Measurements from ENCODE around the gene NRK. TPM values are rescaled to one million over a fixed set of nuclear protein-coding genes. Genes with fewer than 3 reads are reported as not detected.

NRK gene
- total and polyA plus RNA-seq, 9 of the 15 experiments (the other 6 are each of a cell fraction or from before 2014, with no cell fraction given) = 0.07 TPM; not detected in 8

DNA sequence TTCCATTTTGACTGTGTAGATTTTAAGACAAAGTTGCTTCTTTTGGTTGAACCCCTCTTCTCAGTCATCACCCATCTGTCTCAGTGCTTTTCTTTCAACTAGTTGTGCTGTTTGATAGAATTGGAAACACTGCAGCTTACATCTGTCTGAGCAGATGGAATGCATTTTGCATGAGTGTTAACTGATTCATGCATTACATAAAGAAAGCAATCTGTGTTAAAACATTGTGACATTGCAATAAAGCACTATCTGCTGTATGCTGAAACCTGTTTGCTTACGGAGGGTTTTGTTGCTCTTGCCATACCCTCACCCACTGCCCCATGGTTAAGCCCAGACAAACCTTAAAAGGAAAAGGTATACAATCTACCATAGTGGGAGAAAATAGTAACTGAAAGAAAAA is 47.4 kb downstream of the NRK start:
- FAIRE-seq = no peak
- H3K36me3 ChIP-seq (ENCODE audit: control insufficient read depth, insufficient read depth, low read length) = no peaks in the 10 kb centered on the region
- no peak overlapping the region for H3K9ac ChIP-seq (ENCODE audit: insufficient read depth in 1 of 2, low read depth in 2 of 2, low read length in 2 of 2)
- H3K79me2 ChIP-seq (ENCODE audit: control insufficient read depth, insufficient read depth, low read length) = no peaks in the 10 kb centered on the region
- BruUV-seq (replicated peaks) = no TSS peak
- H3K4me2 ChIP-seq (ENCODE audit: insufficient read depth, low read length) = no peak overlapping the region
- no peaks in the 10 kb centered on the region for H3K27me3 ChIP-seq (ENCODE audit: control insufficient read depth in 2 of 2, insufficient read depth in 2 of 2, low read length in 2 of 2)
- no peak for DNase-seq (ENCODE audit: extremely low read depth in 1 of 4, low spot score in 3 of 4)
- H3K4me3 ChIP-seq = no peak overlapping the region
- H4K20me1 ChIP-seq (replicated peaks; ENCODE audit: control insufficient read depth, insufficient read depth, low read length) = no peaks in the 10 kb centered on the region
- no peak for TF ChIP-seq PPARD (CRISPR knock-in tag; IDR thresholded peaks at IDR 0.05)
- TF ChIP-seq HMGN3 (IDR thresholded peaks at IDR 0.05; ENCODE audit: borderline replicate concordance, extremely low read depth, insufficient read length, low read depth, low read length) = no peak
- no peak for TF ChIP-seq RFX7 (CRISPR knock-in tag; IDR thresholded peaks at IDR 0.05)
- TF ChIP-seq ZNF311 (CRISPR knock-in tag; IDR thresholded peaks at IDR 0.05) = no peak
- TF ChIP-seq ZNF143 (CRISPR knock-in tag; IDR thresholded peaks at IDR 0.05) = no peak
- TF ChIP-seq GTF2A2 (tag; IDR thresholded peaks at IDR 0.05) = no peak
- no peak for TF ChIP-seq SMAD2 (IDR thresholded peaks at IDR 0.05; ENCODE audit: low read depth, low read length)
- TF ChIP-seq, protein P1, sequence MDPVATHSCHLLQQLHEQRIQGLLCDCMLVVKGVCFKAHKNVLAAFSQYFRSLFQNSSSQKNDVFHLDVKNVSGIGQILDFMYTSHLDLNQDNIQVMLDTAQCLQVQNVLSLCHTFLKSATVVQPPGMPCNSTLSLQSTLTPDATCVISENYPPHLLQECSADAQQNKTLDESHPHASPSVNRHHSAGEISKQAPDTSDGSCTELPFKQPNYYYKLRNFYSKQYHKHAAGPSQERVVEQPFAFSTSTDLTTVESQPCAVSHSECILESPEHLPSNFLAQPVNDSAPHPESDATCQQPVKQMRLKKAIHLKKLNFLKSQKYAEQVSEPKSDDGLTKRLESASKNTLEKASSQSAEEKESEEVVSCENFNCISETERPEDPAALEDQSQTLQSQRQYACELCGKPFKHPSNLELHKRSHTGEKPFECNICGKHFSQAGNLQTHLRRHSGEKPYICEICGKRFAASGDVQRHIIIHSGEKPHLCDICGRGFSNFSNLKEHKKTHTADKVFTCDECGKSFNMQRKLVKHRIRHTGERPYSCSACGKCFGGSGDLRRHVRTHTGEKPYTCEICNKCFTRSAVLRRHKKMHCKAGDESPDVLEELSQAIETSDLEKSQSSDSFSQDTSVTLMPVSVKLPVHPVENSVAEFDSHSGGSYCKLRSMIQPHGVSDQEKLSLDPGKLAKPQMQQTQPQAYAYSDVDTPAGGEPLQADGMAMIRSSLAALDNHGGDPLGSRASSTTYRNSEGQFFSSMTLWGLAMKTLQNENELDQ (CRISPR knock-in tag; IDR thresholded peaks at IDR 0.05; ENCODE audit: borderline replicate concordance) = no peak
- TF ChIP-seq, protein P2, sequence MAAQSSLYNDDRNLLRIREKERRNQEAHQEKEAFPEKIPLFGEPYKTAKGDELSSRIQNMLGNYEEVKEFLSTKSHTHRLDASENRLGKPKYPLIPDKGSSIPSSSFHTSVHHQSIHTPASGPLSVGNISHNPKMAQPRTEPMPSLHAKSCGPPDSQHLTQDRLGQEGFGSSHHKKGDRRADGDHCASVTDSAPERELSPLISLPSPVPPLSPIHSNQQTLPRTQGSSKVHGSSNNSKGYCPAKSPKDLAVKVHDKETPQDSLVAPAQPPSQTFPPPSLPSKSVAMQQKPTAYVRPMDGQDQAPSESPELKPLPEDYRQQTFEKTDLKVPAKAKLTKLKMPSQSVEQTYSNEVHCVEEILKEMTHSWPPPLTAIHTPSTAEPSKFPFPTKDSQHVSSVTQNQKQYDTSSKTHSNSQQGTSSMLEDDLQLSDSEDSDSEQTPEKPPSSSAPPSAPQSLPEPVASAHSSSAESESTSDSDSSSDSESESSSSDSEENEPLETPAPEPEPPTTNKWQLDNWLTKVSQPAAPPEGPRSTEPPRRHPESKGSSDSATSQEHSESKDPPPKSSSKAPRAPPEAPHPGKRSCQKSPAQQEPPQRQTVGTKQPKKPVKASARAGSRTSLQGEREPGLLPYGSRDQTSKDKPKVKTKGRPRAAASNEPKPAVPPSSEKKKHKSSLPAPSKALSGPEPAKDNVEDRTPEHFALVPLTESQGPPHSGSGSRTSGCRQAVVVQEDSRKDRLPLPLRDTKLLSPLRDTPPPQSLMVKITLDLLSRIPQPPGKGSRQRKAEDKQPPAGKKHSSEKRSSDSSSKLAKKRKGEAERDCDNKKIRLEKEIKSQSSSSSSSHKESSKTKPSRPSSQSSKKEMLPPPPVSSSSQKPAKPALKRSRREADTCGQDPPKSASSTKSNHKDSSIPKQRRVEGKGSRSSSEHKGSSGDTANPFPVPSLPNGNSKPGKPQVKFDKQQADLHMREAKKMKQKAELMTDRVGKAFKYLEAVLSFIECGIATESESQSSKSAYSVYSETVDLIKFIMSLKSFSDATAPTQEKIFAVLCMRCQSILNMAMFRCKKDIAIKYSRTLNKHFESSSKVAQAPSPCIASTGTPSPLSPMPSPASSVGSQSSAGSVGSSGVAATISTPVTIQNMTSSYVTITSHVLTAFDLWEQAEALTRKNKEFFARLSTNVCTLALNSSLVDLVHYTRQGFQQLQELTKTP (IDR thresholded peaks at IDR 0.05; ENCODE audit: low read depth in 1 of 2, partially characterized antibody in 2 of 2) = no peak
- CTCF ChIA-PET (ENCODE audit: low intra/inter-chr PET ratio) = no interaction called here
- no peak overlapping the region for H3K27ac ChIP-seq (ENCODE audit: extremely low read depth, low read depth, low read length)
- POLR2A ChIA-PET = no interaction called here
- intact Hi-C loops (cut with micrococcal nuclease) (no loop called here), in situ Hi-C loops (cut with MboI) (no loop called here)
- no peaks in the 10 kb centered on the region for H3K9me1 ChIP-seq (ENCODE audit: control insufficient read depth, insufficient read depth, low read length)
- no peak overlapping the region for H2AFZ ChIP-seq (ENCODE audit: low read depth, low read length)
- 0% methylated on average over 1 of the region's 1 CpG for WGBS (ENCODE audit: insufficient coverage, low coverage, missing lambda C conversion rate)
- no peaks in the 10 kb centered on the region for H3K4me1 ChIP-seq (replicated peaks in 1 of 2; ENCODE audit: control insufficient read depth in 2 of 2, insufficient read depth in 2 of 2, low read length in 2 of 2)
- H3K9me3 ChIP-seq (replicated peaks; ENCODE audit: control insufficient read depth, insufficient read depth, low read depth, low read length) = no peaks in the 10 kb centered on the region
- no peak for ATAC-seq

All from K562 (cell line).